ENCODE results near the gene LZTS2. TPM values are rescaled to one million over a fixed set of nuclear protein-coding genes. Genes with fewer than 3 reads are reported as not detected.
A peak's percentile ranks its signal among the peaks of the same experiment; 100 is the strongest.

LZTS2 gene
- total RNA-seq, 8 experiments from 2014 or later: 24.4 to 59.7 (median 48.2) TPM

- ATAC-seq (replicated peaks in 6 of 8): no peak
- H3K4me3 ChIP-seq: no peak overlapping the region
- in situ Hi-C loops (cut with MboI; ENCODE audit: low pct_unique_long_range_greater_than_20kb in 2 of 9, low sequenced_read_pairs in 9 of 9, unreplicated experiment in 9 of 9): no loop called here
- 70 to 100% (median 85%) methylated on average over 1 to 6 of the region's 24 CpGs; no CpG with 5 or more reads in 3 of the 10 experiments for WGBS, 10 experiments
- no peak overlapping the region for H3K27ac ChIP-seq
- peaks cover 9 to 11% of the 10 kb centered on the region in 2 donors for H3K4me1 ChIP-seq (replicated peaks in 1 of 2)
Measured at GRCh38 chr10:100982916-100983830, 16.4 kb upstream of the LZTS2 start.

DNA sequence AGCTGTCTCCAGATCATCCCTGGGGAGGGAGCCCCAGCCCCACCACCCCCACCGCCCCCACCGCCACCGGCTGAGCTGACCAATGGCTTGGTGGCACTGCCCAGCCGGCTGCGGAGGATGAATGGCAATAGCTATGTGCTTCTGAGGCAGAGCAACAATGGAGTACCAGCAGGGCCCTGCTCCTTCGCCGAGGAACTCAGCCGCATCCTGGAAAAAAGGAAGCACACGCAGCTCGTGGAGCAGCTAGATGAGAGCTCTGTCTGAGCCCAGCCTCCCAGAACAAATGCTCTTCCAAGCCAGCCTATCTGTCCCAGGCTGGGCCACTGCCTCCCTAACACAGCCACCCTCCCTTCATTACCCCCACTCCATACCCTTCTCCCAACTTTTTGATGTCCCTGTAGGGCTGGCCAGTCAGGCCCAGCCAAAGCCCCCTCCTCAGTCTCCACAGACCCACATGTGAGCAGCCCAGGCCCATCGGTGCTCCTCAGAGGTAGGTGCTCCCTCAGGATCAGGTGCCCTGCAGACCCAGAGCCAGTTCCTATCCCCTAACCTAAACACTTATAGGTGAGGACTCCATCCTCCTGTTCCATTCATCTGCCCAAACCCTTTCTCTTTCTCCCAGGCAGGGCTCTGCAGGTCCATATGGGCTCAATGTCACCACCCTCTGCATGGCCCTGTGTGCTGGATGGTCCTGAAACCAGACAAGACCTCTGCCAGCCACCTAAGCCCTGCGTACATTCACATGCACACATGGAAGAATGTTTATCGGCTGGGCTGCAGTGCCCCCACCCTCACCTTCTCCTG is 15.5 kb upstream of the LZTS2 start:
- Histone ChIP-seq H3K4me3 (no peak overlapping the region), H3K27ac (no peak overlapping the region), H3K4me1 (replicated peaks in 1 of 2) (peaks cover 11 to 13% of the 10 kb centered on the region in 2 donors)
- ATAC-seq (replicated peaks in 6 of 8): no peak
- WGBS, 10 experiments: 40 to 100% (median 93%) methylated on average over 1 to 5 of the region's 13 CpGs; no CpG with 5 or more reads in 5 of the 10 experiments
- in situ Hi-C loops (cut with MboI; ENCODE audit: low pct_unique_long_range_greater_than_20kb in 2 of 9, low sequenced_read_pairs in 9 of 9, unreplicated experiment in 9 of 9): no loop called here

DNA sequence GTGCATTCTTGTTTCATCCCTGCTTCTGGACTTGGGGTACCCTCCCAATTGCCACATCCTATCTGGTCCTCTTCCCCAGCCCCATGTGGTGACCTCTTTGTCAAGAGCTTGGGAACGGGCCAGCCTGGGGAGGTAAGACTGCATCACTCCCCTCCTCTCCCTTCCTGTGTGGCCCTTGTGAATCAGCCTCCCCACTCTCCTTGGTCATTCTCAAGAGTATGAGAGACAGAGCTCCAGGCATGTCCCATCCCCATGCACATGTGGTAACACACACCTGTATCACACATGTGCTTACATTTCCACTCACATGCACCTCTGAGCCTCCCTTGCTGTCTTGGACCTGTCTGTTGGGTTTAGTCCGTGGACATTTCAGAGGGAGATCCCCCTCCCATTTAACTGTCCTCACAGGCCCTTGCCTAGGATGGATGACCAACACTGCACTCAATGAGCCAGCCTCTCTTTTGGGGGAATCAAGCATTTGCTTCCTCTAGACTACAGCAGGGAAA is 14.9 kb upstream of the LZTS2 start:
- WGBS, 10 experiments: 33 to 93% (median 62%) methylated on average over 1 to 2 of the region's 2 CpGs; no CpG with 5 or more reads in 6 of the 10 experiments
- in situ Hi-C loops (cut with MboI; ENCODE audit: low pct_unique_long_range_greater_than_20kb in 2 of 9, low sequenced_read_pairs in 9 of 9, unreplicated experiment in 9 of 9): no loop called here
- peaks cover 11 to 13% of the 10 kb centered on the region in 2 donors for H3K4me1 ChIP-seq (replicated peaks in 1 of 2)
- no peak overlapping the region for H3K27ac ChIP-seq
- H3K4me3 ChIP-seq: no peak overlapping the region
- ATAC-seq (replicated peaks in 6 of 8): no peak

DNA sequence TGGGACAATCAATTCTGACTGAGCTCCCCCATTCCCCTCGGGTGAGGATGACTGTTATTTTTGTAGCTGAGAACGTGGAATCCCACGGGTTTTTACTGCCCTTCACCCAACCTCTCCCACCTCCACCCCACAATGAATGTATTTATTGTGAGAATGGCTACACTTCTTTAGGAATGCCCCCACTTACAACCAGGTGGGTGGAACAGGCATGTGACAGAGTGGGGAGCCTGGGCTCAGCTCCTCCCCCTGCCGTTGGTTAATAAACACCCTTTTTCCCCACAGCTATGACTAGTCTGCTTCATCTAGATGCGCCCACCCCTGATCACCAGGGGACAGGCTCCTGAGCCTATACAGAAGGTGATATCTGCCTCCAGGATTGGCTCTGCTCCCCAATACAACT is 14.3 kb upstream of the LZTS2 start:
- Histone ChIP-seq H3K27ac (no peak overlapping the region), H3K4me3 (no peak overlapping the region), H3K4me1 (replicated peaks in 1 of 2) (peaks cover 11 to 13% of the 10 kb centered on the region in 2 donors)
- in situ Hi-C loops (cut with MboI; ENCODE audit: low pct_unique_long_range_greater_than_20kb in 2 of 9, low sequenced_read_pairs in 9 of 9, unreplicated experiment in 9 of 9): no loop called here
- WGBS, 10 experiments: 67 to 100% (median 92%) methylated on average over 1 to 2 of the region's 5 CpGs; no CpG with 5 or more reads in 6 of the 10 experiments
- ATAC-seq (replicated peaks in 6 of 8): no peak

GRCh38 chr10:100986623-100986951 is 13.0 kb upstream of the LZTS2 start:
- no peak for ATAC-seq (replicated peaks in 6 of 8)
- Histone ChIP-seq H3K4me1 (replicated peaks in 1 of 2) (peaks cover 11 to 13% of the 10 kb centered on the region in 2 donors), H3K27ac (peak overlapping the region; percentile 95 to 96), H3K4me3 (peak overlapping the region; percentile 73 to 99 (median 87))
- in situ Hi-C loops (cut with MboI; ENCODE audit: low pct_unique_long_range_greater_than_20kb in 2 of 9, low sequenced_read_pairs in 9 of 9, unreplicated experiment in 9 of 9): no loop called here
- WGBS, 10 experiments: 23 to 50% (median 30%) methylated on average over 2 to 7 of the region's 17 CpGs; no CpG with 5 or more reads in 5 of the 10 experiments

DNA sequence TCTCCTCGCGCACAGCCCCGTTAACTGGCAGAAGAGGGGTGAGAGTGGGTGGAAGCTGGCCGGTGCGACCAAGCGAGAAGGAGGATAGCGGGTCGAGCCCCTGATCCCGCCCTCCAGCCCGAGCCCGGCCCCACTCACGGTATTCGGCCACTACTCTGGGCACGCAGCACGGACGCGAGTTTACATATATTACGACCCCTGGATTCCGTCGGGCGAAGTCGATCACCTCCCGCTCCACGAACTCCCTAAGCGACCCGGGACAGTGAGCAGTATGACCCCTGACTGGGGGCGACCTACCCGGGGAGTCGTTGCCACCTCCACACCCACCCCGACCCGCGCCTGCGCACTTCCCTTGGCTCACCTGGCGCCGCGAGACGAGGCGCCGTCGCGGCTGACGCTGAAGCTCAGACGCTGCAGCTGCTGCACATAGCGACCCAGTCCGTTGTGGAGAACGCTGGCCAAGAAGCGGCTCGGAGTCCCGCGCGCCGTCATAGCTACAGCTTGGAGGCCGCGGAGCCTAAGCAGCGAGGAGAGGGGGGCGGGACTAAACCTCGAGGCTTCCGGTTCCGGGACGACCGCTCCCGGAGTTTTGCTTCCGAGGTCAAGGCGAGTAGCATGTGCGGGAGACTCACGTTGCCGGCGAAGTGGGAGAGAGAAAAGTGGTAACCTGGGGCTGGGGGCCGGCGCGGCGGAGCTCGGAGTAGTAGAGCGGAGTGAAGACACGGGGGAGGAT is 12.5 kb upstream of the LZTS2 start, which contains the start of the genes MRPL43 and TWNK:
MRPL43 (minus strand) TSS at position 546 of the 733 bp plus-strand sequence; CDS start at position 492, 54 bp downstream.
TWNK (plus strand) TSS at position 592 of the 733 bp plus-strand sequence. CDS start 668 bp downstream, outside the sequence.
- peak; percentile 91 to 98 (median 95) for ATAC-seq (replicated peaks in 6 of 8)
- peak within 1 kb of the TSS; percentile 95 to 96 for H3K27ac ChIP-seq
- peaks cover 11 to 13% of the 10 kb centered on the region in 2 donors for H3K4me1 ChIP-seq (replicated peaks in 1 of 2)
- WGBS, 10 experiments: 0 to 2% (median 0%) methylated on average over 1 to 34 of the region's 75 CpGs; no CpG with 5 or more reads in 3 of the 10 experiments
- peak within 1 kb of the TSS; percentile 73 to 99 (median 87) for H3K4me3 ChIP-seq
- in situ Hi-C loops (cut with MboI; ENCODE audit: low pct_unique_long_range_greater_than_20kb in 2 of 9, low sequenced_read_pairs in 9 of 9, unreplicated experiment in 9 of 9): no loop called here

- Histone ChIP-seq H3K4me1 (replicated peaks in 1 of 2) (peaks cover 11 to 13% of the 10 kb centered on the region in 2 donors), H3K27ac (peak overlapping the region; percentile 95 to 96), H3K4me3 (peak overlapping the region; percentile 73 to 99 (median 87))
- in situ Hi-C loops (cut with MboI; ENCODE audit: low pct_unique_long_range_greater_than_20kb in 2 of 9, low sequenced_read_pairs in 9 of 9, unreplicated experiment in 9 of 9): no loop called here
- ATAC-seq (replicated peaks in 6 of 8): peak in 4 of 8 experiments; percentile 14 to 56 (median 34)
- WGBS, 10 experiments: 0 to 20% (median 2%) methylated on average over 1 to 11 of the region's 15 CpGs; no CpG with 5 or more reads in 2 of the 10 experiments
Measured at GRCh38 chr10:100987685-100988049, 11.9 kb upstream of the LZTS2 start.

- no peak for ATAC-seq (replicated peaks in 6 of 8)
- Histone ChIP-seq H3K4me3 (peak overlapping the region; percentile 73 to 99 (median 87)), H3K4me1 (replicated peaks in 1 of 2) (peaks cover 11 to 13% of the 10 kb centered on the region in 2 donors), H3K27ac (no peak overlapping the region)
- 39 to 74% (median 62%) methylated on average over 2 to 7 of the region's 10 CpGs; no CpG with 5 or more reads in 5 of the 10 experiments for WGBS, 10 experiments
- in situ Hi-C loops (cut with MboI; ENCODE audit: low pct_unique_long_range_greater_than_20kb in 2 of 9, low sequenced_read_pairs in 9 of 9, unreplicated experiment in 9 of 9): no loop called here
Measured at GRCh38 chr10:100988166-100988565, 11.4 kb upstream of the LZTS2 start.

GRCh38 chr10:100989088-100989487 is 10.5 kb upstream of the LZTS2 start:
- no peak for ATAC-seq (replicated peaks in 6 of 8)
- in situ Hi-C loops (cut with MboI; ENCODE audit: low pct_unique_long_range_greater_than_20kb in 2 of 9, low sequenced_read_pairs in 9 of 9, unreplicated experiment in 9 of 9): no loop called here
- H3K4me3 ChIP-seq: no peak overlapping the region
- H3K27ac ChIP-seq: no peak overlapping the region
- H3K4me1 ChIP-seq (replicated peaks in 1 of 2): peaks cover 11 to 13% of the 10 kb centered on the region in 2 donors
- 70 to 100% (median 92%) methylated on average over 2 to 19 of the region's 21 CpGs; no CpG with 5 or more reads in 2 of the 10 experiments for WGBS, 10 experiments

DNA sequence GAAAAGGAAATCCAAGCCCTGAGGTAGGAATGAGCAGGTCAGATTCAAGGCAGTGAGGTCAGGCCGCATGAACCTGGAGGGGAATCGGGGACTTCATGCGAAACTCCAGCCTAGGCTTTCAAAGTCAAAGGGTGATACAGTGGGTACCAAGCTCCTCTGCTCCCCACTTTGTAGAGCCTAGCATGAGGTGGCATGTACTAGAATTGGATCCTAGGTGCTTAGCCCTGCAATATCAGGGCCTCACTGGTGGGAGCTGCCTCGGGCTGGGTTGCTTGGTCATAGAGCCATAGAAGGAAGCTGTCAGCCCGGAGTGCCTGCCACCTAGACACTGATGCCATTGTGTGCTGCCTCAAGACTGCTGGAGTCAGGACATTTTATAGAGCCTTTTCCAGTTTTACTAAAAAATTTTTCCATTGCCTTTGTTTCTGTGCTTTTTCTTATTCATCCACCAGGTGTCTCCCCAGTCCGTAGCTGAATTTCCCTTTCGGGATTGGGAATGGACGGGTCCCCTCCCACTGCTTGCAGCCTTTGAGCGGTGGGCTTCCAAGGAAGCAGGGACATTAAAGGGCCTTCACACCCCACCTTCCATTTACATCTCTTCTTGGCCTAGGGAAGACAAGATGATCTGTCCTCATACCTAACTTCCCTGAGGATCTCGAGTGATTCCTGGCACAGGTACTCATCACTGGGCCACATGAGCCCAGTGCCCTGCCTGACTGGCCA is 5.5 kb upstream of the LZTS2 start:
- Histone ChIP-seq H3K4me3 (no peak overlapping the region), H3K27ac (no peak overlapping the region), H3K4me1 (replicated peaks in 1 of 2) (peaks cover 6 to 16% of the 10 kb centered on the region in 2 donors)
- WGBS, 10 experiments: 33 to 100% (median 65%) methylated on average over 1 to 7 of the region's 10 CpGs; no CpG with 5 or more reads in 2 of the 10 experiments
- in situ Hi-C loops (cut with MboI; ENCODE audit: low pct_unique_long_range_greater_than_20kb in 2 of 9, low sequenced_read_pairs in 9 of 9, unreplicated experiment in 9 of 9): no loop called here
- ATAC-seq (replicated peaks in 6 of 8): no peak

DNA sequence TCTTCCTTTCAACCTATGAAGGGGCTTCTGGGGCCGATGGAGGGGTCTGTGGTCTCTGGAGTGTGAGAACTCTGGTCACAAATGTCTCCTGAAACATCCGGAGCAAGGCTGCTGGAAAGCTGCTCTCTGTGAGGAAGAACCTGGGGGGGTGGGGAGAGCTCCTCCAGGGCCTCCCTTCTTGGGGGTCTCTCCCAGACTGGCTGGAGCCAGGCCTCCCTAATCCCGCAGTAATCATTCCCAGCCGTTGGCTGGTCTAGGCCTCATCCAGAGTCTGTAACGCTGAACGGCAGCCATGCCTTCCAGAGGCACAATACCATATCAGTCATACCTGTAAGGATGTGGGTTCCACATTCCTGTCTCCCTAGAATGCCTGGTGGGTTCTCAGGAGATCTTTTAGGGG is 4.4 kb upstream of the LZTS2 start:
- no peak overlapping the region for H3K27ac ChIP-seq
- no peak overlapping the region for H3K4me3 ChIP-seq
- in situ Hi-C loops (cut with MboI; ENCODE audit: low pct_unique_long_range_greater_than_20kb in 2 of 9, low sequenced_read_pairs in 9 of 9, unreplicated experiment in 9 of 9): no loop called here
- 10 to 93% (median 83%) methylated on average over 1 to 2 of the region's 6 CpGs; no CpG with 5 or more reads in 5 of the 10 experiments for WGBS, 10 experiments
- peaks cover 6 to 16% of the 10 kb centered on the region in 2 donors for H3K4me1 ChIP-seq (replicated peaks in 1 of 2)
- no peak for ATAC-seq (replicated peaks in 6 of 8)
